Stimulated activated naive CD8-positive, alpha-beta T cell treated with anti-CD3 and anti-CD28 coated beads, Interleukin-15, amount 100 ng/mL, for 72 hours (primary cell): ENCODE data around the gene TNRC6B.

Experiments
- ATAC-seq: fragments of 150-1000 bp; cut with Tn5 transposase; 2 replicates; pipeline ENCODE4 v1.10.0; 2021; ENCODE audit warnings: mild to moderate bottlenecking, moderate library complexity
- DNase-seq, 2 donors: peaks; one replicate each; pipeline ENCODE4 v3.0.0; 2021 to 2022
- H3K27ac Mint-ChIP-seq, 2 donors: one replicate each; pipeline ENCODE4 v1.8.0; 2022; ENCODE audit warnings: mild to moderate bottlenecking in 2 of 2, mixed read lengths in 2 of 2, moderate library complexity in 2 of 2
- H3K27me3 Mint-ChIP-seq: one replicate; pipeline ENCODE4 v1.8.0; 2022; ENCODE audit warnings: mixed read lengths
- H3K4me1 Mint-ChIP-seq: one replicate; pipeline ENCODE4 v1.8.0; 2022; ENCODE audit warnings: mild to moderate bottlenecking, mixed read lengths
- H3K4me3 Mint-ChIP-seq, 2 donors: one replicate each; pipeline ENCODE4 v1.8.0; 2022; ENCODE audit warnings: mild to moderate bottlenecking in 2 of 2, mixed read lengths in 2 of 2, moderate library complexity in 1 of 2
- H3K9me3 Mint-ChIP-seq, 2 donors: one replicate each; pipeline ENCODE4 v1.8.0; 2022; ENCODE audit warnings: mixed read lengths in 2 of 2

TNRC6B gene

GRCh38 chr22:40238425-40239344, 61.0 kb downstream of the TNRC6B start:
- no peaks in the 10 kb centered on the region for H3K9me3 Mint-ChIP-seq
- peak overlapping the region; percentile 40 to 47 for H3K4me3 Mint-ChIP-seq
- DNase-seq, result no peak
- H3K4me1 Mint-ChIP-seq, result peaks cover 88% of the 10 kb centered on the region
- no peak for ATAC-seq
- peak overlapping the region; percentile 8 to 85 for H3K27ac Mint-ChIP-seq
- H3K27me3 Mint-ChIP-seq, result no peaks in the 10 kb centered on the region

GRCh38 chr22:40239345-40239683, 61.6 kb downstream of the TNRC6B start:
- H3K27ac Mint-ChIP-seq, result no peak overlapping the region
- no peak overlapping the region for H3K4me3 Mint-ChIP-seq
- peaks cover 94% of the 10 kb centered on the region for H3K4me1 Mint-ChIP-seq
- H3K27me3 Mint-ChIP-seq, result no peaks in the 10 kb centered on the region
- DNase-seq, result no peak
- no peaks in the 10 kb centered on the region for H3K9me3 Mint-ChIP-seq
- no peak for ATAC-seq

DNA sequence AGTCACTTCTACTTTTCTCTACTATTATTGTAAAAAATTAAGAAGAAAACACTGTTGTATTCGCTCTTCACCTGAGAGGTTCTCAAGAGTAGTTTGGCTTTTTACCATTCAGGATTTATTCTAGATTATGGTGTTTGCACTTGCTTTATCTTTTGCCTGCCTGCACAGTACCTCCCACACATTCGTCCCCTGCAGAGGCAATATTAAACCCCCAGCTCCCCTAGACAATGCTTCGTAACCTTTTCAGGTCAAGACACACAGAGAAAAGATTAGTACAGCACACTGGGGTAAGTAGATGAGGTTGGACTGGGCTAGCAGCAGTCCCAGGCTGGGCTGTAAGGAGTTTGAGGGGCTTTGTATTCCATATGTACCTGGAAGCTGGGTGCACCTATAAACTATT, 62.4 kb downstream of the TNRC6B start:
- ATAC-seq (no peak), DNase-seq (no peak)
- peak overlapping the region; percentile 3 to 32 for H3K4me3 Mint-ChIP-seq
- peak overlapping the region in 1 of 2 donors; percentile 74 for H3K27ac Mint-ChIP-seq
- no peaks in the 10 kb centered on the region for H3K27me3 Mint-ChIP-seq
- no peaks in the 10 kb centered on the region for H3K9me3 Mint-ChIP-seq
- H3K4me1 Mint-ChIP-seq, result peaks cover 95% of the 10 kb centered on the region

DNA sequence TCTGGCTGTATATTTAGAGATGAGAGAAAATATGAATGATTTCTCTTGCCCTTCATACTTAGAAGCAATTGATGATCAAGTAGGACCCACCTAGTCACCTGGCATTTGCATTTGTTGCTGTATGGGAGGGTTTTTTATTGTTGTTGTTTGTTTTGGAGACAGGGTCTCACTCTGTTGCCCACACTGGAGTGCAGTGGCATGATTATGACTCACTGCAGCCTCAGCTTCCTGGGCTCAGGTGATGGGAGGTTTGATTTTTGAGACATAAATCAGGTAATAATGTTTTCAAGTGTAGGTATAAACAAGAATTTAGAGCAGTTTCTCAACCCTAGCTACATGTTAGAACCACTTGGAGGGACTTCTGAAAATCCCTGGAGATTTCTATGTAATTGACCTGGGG, 63.0 kb downstream of the TNRC6B start:
- Mint-ChIP-seq H3K4me1 (peaks cover 93% of the 10 kb centered on the region), H3K27ac (peak overlapping the region; percentile 43 to 92), H3K27me3 (no peaks in the 10 kb centered on the region), H3K4me3 (peak overlapping the region; percentile 36 to 57), H3K9me3 (no peaks in the 10 kb centered on the region)
- no peak for DNase-seq
- ATAC-seq, result peak; percentile 29

DNA sequence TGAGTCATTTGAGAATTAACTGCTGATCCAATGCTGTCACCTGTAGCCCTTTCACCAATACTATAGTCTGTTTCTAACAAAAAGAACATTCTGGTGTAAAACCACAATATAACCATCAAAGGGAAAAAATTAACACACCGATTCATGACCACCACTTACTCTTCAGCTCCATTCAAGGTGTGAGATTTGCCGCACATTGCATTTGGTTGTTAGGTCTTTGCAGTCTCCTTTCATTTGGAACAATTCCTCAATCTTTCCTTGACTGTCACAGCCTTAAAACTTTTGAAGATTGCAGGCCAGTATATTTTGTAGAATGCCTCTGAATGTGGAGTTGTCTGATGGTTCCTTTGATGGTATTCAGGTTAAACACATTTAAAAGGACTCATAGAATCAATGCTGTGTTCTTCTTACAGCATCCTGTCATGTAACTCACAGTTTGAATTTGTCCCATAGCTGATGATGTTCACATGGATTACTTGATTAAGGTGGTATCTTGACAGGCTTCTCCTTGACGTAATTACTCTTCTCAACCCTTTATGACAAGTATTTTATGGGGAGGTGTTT, 63.6 kb downstream of the TNRC6B start:
- peaks cover 93% of the 10 kb centered on the region for H3K4me1 Mint-ChIP-seq
- DNase-seq (peak; percentile 34 to 35), ATAC-seq (peak; percentile 95)
- peak overlapping the region; percentile 36 to 57 for H3K4me3 Mint-ChIP-seq
- H3K27ac Mint-ChIP-seq, result peak overlapping the region; percentile 39 to 92
- no peaks in the 10 kb centered on the region for H3K9me3 Mint-ChIP-seq
- H3K27me3 Mint-ChIP-seq, result no peaks in the 10 kb centered on the region

DNA sequence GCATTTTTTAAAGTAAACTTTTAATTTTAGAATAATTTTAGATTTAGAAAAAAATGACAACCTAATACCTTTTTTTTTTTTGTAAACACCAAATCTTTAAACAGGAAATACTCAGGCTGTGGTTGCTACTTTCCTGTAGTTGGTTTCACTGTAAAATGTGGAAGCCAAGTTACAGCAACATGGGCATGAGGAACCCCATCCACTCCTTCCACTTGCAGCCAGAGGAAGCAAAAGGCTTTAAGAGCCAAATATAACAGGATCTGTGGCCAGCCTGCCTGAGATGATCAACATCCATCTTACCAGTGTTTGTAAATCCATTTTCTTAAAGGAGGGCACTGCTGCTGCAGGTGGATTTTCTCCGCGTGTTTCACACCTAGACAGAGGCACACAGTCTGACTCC, 66.2 kb downstream of the TNRC6B start:
- H3K9me3 Mint-ChIP-seq, result no peaks in the 10 kb centered on the region
- ATAC-seq (no peak), DNase-seq (no peak)
- H3K27me3 Mint-ChIP-seq, result no peaks in the 10 kb centered on the region
- H3K4me3 Mint-ChIP-seq, result peak overlapping the region in 1 of 2 donors; percentile 15
- H3K4me1 Mint-ChIP-seq, result peaks cover 92% of the 10 kb centered on the region
- no peak overlapping the region for H3K27ac Mint-ChIP-seq

DNA sequence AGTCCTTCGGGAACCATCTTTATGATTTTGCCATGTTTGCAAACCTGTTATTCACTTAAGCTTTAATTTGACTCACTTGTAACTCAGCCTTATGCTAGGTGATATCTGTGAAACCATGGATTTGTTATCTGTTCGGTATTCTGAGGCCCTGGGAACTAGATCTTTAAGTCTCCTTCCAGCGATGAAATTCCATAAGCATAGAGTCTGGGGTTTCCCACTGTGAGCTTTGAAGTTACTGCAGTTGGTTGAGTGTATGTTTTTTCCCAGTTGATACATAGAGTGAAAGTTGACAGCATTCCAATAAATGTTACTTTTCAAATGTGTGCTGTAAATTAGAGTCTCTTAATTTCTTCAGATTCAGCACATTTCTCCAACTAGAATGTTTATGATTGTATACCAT, 66.9 kb downstream of the TNRC6B start:
- Mint-ChIP-seq H3K4me3 (no peak overlapping the region), H3K4me1 (peaks cover 92% of the 10 kb centered on the region), H3K9me3 (no peaks in the 10 kb centered on the region), H3K27me3 (no peaks in the 10 kb centered on the region), H3K27ac (no peak overlapping the region)
- no peak for DNase-seq
- ATAC-seq, result no peak

GRCh38 chr22:40247976-40248375, 70.3 kb downstream of the TNRC6B start:
- peak; percentile 40 to 71 for DNase-seq
- peak; percentile 87 for ATAC-seq
- H3K9me3 Mint-ChIP-seq, result no peaks in the 10 kb centered on the region
- H3K4me1 Mint-ChIP-seq, result peaks cover 82% of the 10 kb centered on the region
- H3K4me3 Mint-ChIP-seq, result peak overlapping the region; percentile 49 to 56
- H3K27me3 Mint-ChIP-seq, result no peaks in the 10 kb centered on the region
- H3K27ac Mint-ChIP-seq, result peak overlapping the region; percentile 74 to 89

DNA sequence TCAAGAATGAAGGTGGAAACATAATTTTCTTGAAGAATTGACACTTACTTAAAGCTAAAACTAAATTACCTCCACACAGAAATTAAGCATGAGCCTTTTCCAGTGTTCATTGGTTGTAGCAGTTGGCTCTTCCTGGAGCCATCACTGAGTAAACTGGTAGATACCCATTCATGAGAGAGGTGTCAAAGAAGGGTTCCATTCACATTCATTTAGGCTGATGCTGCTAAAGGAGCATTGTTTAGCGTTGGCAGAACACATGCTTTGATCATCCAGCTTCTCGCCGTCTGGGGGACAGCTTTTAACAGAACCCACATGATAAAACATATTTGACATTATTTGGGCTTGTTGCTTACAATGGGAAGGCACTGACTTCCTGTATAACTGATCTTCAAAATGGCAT, 71.6 kb downstream of the TNRC6B start:
- DNase-seq (no peak), ATAC-seq (no peak)
- no peak overlapping the region for H3K27ac Mint-ChIP-seq
- H3K4me1 Mint-ChIP-seq, result peaks cover 84% of the 10 kb centered on the region
- H3K9me3 Mint-ChIP-seq, result no peaks in the 10 kb centered on the region
- no peaks in the 10 kb centered on the region for H3K27me3 Mint-ChIP-seq
- no peak overlapping the region for H3K4me3 Mint-ChIP-seq

- ATAC-seq, result peak; percentile 90
- Mint-ChIP-seq H3K4me1 (peaks cover 78% of the 10 kb centered on the region), H3K9me3 (no peaks in the 10 kb centered on the region), H3K27me3 (no peaks in the 10 kb centered on the region), H3K27ac (peak overlapping the region; percentile 54 to 94), H3K4me3 (peak overlapping the region in 1 of 2 donors; percentile 57)
- DNase-seq, result peak in 1 of 2 donors; percentile 55
These were observed 72.9 kb downstream of the TNRC6B start for GRCh38 chr22:40250608-40251007.

- ATAC-seq, result no peak
- Mint-ChIP-seq H3K9me3 (no peaks in the 10 kb centered on the region), H3K27me3 (no peaks in the 10 kb centered on the region), H3K27ac (peak overlapping the region; percentile 54 to 94), H3K4me1 (peaks cover 78% of the 10 kb centered on the region), H3K4me3 (peak overlapping the region in 1 of 2 donors; percentile 57)
- no peak for DNase-seq
These were observed 73.4 kb downstream of the TNRC6B start for GRCh38 chr22:40251106-40251505.

- H3K4me1 Mint-ChIP-seq, result peaks cover 77% of the 10 kb centered on the region
- no peak overlapping the region for H3K4me3 Mint-ChIP-seq
- DNase-seq (no peak), ATAC-seq (no peak)
- H3K27me3 Mint-ChIP-seq, result no peaks in the 10 kb centered on the region
- H3K27ac Mint-ChIP-seq, result no peak overlapping the region
- no peaks in the 10 kb centered on the region for H3K9me3 Mint-ChIP-seq
These were observed 74.4 kb downstream of the TNRC6B start for GRCh38 chr22:40252146-40252545.

GRCh38 chr22:40256516-40256915, 78.8 kb downstream of the TNRC6B start:
- no peak overlapping the region for H3K4me3 Mint-ChIP-seq
- DNase-seq (no peak), ATAC-seq (no peak)
- no peaks in the 10 kb centered on the region for H3K27me3 Mint-ChIP-seq
- H3K9me3 Mint-ChIP-seq, result no peaks in the 10 kb centered on the region
- peaks cover 51% of the 10 kb centered on the region for H3K4me1 Mint-ChIP-seq
- H3K27ac Mint-ChIP-seq, result no peak overlapping the region

DNA sequence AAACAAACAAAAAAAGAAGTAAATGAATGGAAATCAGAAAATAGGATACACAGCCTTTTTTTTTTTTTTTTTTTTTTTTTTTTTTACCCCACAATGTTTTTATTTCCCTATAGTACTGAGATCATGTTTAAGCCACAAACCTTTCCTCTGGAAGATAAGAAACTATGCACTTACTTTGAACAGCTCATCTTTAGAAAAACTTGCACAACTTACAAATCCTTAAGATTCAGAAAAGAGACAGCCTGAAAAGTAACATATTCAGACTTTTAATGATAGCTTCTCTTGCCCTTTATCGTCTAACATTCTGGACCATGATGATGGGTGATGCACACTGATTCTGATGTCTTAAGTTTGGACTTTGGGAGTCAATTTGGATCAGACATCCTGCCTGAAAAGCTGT, 80.3 kb downstream of the TNRC6B start:
- no peak for DNase-seq
- no peaks in the 10 kb centered on the region for H3K27me3 Mint-ChIP-seq
- peaks cover 52% of the 10 kb centered on the region for H3K4me1 Mint-ChIP-seq
- ATAC-seq, result no peak
- no peaks in the 10 kb centered on the region for H3K9me3 Mint-ChIP-seq
- peak overlapping the region in 1 of 2 donors; percentile 63 for H3K27ac Mint-ChIP-seq
- H3K4me3 Mint-ChIP-seq, result no peak overlapping the region

DNA sequence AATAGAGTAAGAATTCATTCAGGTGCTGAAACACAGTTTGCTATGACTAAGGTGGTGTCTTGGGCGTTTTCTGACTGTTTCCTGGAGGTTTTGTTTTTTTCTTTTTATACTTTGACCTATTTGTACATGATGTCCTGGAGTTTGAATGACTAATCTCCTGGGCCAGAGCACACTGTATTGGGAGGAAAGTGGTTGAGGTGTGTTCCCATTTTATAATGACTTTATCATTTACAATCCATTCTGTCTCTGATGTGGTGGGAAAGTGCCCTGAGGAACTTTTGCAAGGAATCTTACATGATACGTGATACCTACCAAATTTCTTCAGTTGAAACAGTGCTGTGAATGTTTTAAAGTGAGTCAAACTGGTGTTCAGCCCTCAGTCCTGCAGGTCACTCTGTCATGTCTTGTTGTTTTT, 80.8 kb downstream of the TNRC6B start:
- H3K27ac Mint-ChIP-seq, result peak overlapping the region; percentile 28 to 29
- H3K4me3 Mint-ChIP-seq, result no peak overlapping the region

DNA sequence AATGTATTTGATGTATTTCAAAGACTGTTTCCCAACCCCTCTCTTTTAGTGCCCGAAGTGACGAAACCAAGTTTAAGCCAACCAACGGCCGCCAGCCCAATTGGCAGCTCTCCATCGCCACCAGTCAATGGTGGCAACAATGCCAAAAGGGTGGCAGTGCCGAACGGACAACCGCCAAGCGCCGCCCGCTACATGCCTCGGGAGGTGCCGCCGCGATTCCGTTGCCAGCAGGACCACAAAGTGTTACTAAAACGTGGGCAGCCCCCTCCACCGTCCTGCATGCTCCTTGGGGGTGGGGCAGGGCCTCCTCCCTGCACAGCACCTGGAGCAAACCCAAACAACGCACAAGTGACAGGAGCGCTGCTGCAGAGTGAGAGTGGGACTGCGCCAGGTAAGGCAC, 84.1 kb downstream of the TNRC6B start:
- ATAC-seq (no peak), DNase-seq (no peak)
- peaks cover 8% of the 10 kb centered on the region in 2 donors for H3K9me3 Mint-ChIP-seq
- H3K27ac Mint-ChIP-seq, result no peak overlapping the region
- H3K27me3 Mint-ChIP-seq, result no peaks in the 10 kb centered on the region
- H3K4me3 Mint-ChIP-seq, result no peak overlapping the region
- peaks cover 65% of the 10 kb centered on the region for H3K4me1 Mint-ChIP-seq

More for the DNA sequence above, 80.8 kb downstream of the TNRC6B start:
- ATAC-seq (peak; percentile 91), DNase-seq (no peak)
- H3K9me3 Mint-ChIP-seq, result no peaks in the 10 kb centered on the region
- H3K4me1 Mint-ChIP-seq, result peaks cover 52% of the 10 kb centered on the region
- no peaks in the 10 kb centered on the region for H3K27me3 Mint-ChIP-seq
